Panc1 (cell line): ENCODE data around the gene PSMG1. TPM values are rescaled to one million over a fixed set of nuclear protein-coding genes. Genes with fewer than 3 reads are reported as not detected.
"Not testable (repeated sequence)": the region's sequence is repeated elsewhere in the genome, so short reads cannot be mapped to it uniquely, and the experiment has no call there.

Source experiments
- ATAC-seq: fragments of 200-7000 bp; cut with Tn5 transposase; 2 replicates; pipeline ENCODE4 v1.9.1; 2020; ENCODE audit warnings: mild to moderate bottlenecking, moderate library complexity
- BruUV-seq: library from RNA; stranded (reverse); fragments of 400-500 nt; replicated peaks from 2 replicates; lab custom pipeline; 2021; lab: Mats Ljungman, UMichigan
- CTCF ChIA-PET: fragments of 300-600 bp; sonication (Branson Sonifier 250); formaldehyde crosslinking; loops from one replicate; lab custom pipeline; 2022; ENCODE audit warnings: antibody characterized with exemption; lab: Charles Lee
- POLR2A ChIA-PET: fragments of 300-600 bp; sonication (Branson Sonifier 250); formaldehyde crosslinking; loops from one replicate; lab custom pipeline; 2022; ENCODE audit warnings: antibody characterized with exemption; lab: Charles Lee
- DNase-seq: peaks from one replicate; pipeline ENCODE4 v3.0.0-alpha.2; 2010; ENCODE audit warnings: low read depth, low spot score
- H3K27ac ChIP-seq: 2 replicates; pipeline ENCODE4 v1.5.1; 2011; ENCODE audit warnings: mild to moderate bottlenecking, low read length, inconsistent platforms
- H3K27me3 ChIP-seq: fragments of 200-500 bp; sonication (Bioruptor generic); 2 replicates; pipeline ENCODE4 v1.6.0; 2014; ENCODE audit warnings: low read length, inconsistent platforms; ENCODE audit not compliant: control insufficient read depth, insufficient read depth
- H3K36me3 ChIP-seq: fragments of 200-500 bp; sonication (Bioruptor generic); 2 replicates; pipeline ENCODE4 v1.5.1; 2014; ENCODE audit warnings: inconsistent platforms, mild to moderate bottlenecking, low read length, moderate library complexity; ENCODE audit not compliant: control insufficient read depth, insufficient read depth
- H3K4me1 ChIP-seq: 2 replicates; pipeline ENCODE4 v1.5.1; 2011; ENCODE audit warnings: inconsistent platforms, mild to moderate bottlenecking, low read length, moderate library complexity; ENCODE audit not compliant: control insufficient read depth, insufficient read depth
- H3K4me3 ChIP-seq, 2 experiments: 2 replicates each; pipeline ENCODE4 v1.5.1; 2011 to 2012; ENCODE audit warnings: low read depth in 2 of 2, low read length in 2 of 2, mild to moderate bottlenecking in 2 of 2, inconsistent platforms in 1 of 2, moderate library complexity in 1 of 2
- H3K9me3 ChIP-seq: fragments of 200-500 bp; sonication (Bioruptor generic); 2 replicates; pipeline ENCODE4 v1.5.1; 2014; ENCODE audit warnings: low read depth, mild to moderate bottlenecking, inconsistent platforms, low read length, moderate library complexity; ENCODE audit not compliant: control insufficient read depth, insufficient read depth
- CTCF ChIP-seq: fragments of 450-650 bp; IDR thresholded peaks from 2 replicates; pipeline ENCODE4 v1.5.1; 2017; ENCODE audit warnings: mild to moderate bottlenecking
- POLR2AphosphoS5 ChIP-seq: IDR thresholded peaks from 2 replicates; pipeline ENCODE4 v1.6.1; 2012; ENCODE audit warnings: mild to moderate bottlenecking, low read depth, low read length, moderate library complexity
- SIN3A ChIP-seq: IDR thresholded peaks from 2 replicates; pipeline ENCODE4 v1.6.1; 2012; ENCODE audit warnings: low read depth, mild to moderate bottlenecking, low read length, moderate library complexity, borderline replicate concordance; ENCODE audit not compliant: insufficient read depth
- TCF7L2 ChIP-seq: IDR thresholded peaks from 2 replicates; pipeline ENCODE4 v1.6.1; 2011; ENCODE audit warnings: mild to moderate bottlenecking, low read depth, low read length, inconsistent platforms
- in situ Hi-C: cut with HindIII; loops from 2 replicates; pipeline ENCODE4 v1.10.0; 2016; ENCODE audit warnings: low sequenced_read_pairs, low pct_unique_long_range_greater_than_20kb
- intact Hi-C: fragments of 100-400 bp; cut with micrococcal nuclease; formaldehyde crosslinking; loops from one replicate; pipeline ENCODE4 v1.10.0; 2022; ENCODE audit not compliant: unreplicated experiment
- total RNA-seq: library from RNA; stranded (reverse); gene quantifications from one replicate; pipeline ENCODE4 v1.2.1, GENCODE V29; 2021; ENCODE audit not compliant: unreplicated experiment
- TF ChIP-seq, protein P1 (sequence below), 2 experiments: IDR thresholded peaks; 2 replicates each; pipeline ENCODE4 v1.6.1; 2011 to 2012; ENCODE audit warnings: low read depth in 2 of 2, control low read depth in 1 of 2, low read length in 1 of 2, mild to moderate bottlenecking in 1 of 2, moderate library complexity in 1 of 2; ENCODE audit not compliant: insufficient read depth in 1 of 2

PSMG1 gene
- total RNA-seq, 1 experiment from 2014 or later: 70.0 TPM

- ChIA-PET POLR2A (no interaction called here), CTCF (no interaction called here)
- no peak overlapping the region for H3K27ac ChIP-seq
- H3K4me3 ChIP-seq: no peak overlapping the region
- no peak for DNase-seq
- intact Hi-C loops: no loop called here
- H3K36me3 ChIP-seq: peaks cover 13% of the 10 kb centered on the region; the same call in 1 of the 2 replicates
- in situ Hi-C loops: no loop called here
- ATAC-seq: no peak
- no TSS peak for BruUV-seq
- H3K27me3 ChIP-seq: no peaks in the 10 kb centered on the region
- H3K4me1 ChIP-seq: no peaks in the 10 kb centered on the region
- H3K9me3 ChIP-seq: no peaks in the 10 kb centered on the region
- no peak for TF ChIP-seq CTCF
- no peak for TF ChIP-seq TCF7L2
- TF ChIP-seq SIN3A: no peak
- no peak for TF ChIP-seq POLR2AphosphoS5
- TF ChIP-seq, protein P1, sequence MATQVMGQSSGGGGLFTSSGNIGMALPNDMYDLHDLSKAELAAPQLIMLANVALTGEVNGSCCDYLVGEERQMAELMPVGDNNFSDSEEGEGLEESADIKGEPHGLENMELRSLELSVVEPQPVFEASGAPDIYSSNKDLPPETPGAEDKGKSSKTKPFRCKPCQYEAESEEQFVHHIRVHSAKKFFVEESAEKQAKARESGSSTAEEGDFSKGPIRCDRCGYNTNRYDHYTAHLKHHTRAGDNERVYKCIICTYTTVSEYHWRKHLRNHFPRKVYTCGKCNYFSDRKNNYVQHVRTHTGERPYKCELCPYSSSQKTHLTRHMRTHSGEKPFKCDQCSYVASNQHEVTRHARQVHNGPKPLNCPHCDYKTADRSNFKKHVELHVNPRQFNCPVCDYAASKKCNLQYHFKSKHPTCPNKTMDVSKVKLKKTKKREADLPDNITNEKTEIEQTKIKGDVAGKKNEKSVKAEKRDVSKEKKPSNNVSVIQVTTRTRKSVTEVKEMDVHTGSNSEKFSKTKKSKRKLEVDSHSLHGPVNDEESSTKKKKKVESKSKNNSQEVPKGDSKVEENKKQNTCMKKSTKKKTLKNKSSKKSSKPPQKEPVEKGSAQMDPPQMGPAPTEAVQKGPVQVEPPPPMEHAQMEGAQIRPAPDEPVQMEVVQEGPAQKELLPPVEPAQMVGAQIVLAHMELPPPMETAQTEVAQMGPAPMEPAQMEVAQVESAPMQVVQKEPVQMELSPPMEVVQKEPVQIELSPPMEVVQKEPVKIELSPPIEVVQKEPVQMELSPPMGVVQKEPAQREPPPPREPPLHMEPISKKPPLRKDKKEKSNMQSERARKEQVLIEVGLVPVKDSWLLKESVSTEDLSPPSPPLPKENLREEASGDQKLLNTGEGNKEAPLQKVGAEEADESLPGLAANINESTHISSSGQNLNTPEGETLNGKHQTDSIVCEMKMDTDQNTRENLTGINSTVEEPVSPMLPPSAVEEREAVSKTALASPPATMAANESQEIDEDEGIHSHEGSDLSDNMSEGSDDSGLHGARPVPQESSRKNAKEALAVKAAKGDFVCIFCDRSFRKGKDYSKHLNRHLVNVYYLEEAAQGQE (IDR thresholded peaks at IDR 0.05; ENCODE audit: insufficient read depth in 1 of 2, low read depth in 2 of 2, low read length in 1 of 2): no peak
These were observed 38.2 kb upstream of the PSMG1 start for GRCh38 chr21:39221282-39221996.

- H3K4me1 ChIP-seq, H3K27me3 ChIP-seq, BruUV-seq, DNase-seq, intact Hi-C loops, CTCF ChIA-PET, H3K9me3 ChIP-seq, in situ Hi-C loops, POLR2A ChIA-PET, H3K4me3 ChIP-seq, H3K27ac ChIP-seq, ATAC-seq: not testable (repeated sequence)
- peaks cover 13% of the 10 kb centered on the region; the same call in 1 of the 2 replicates for H3K36me3 ChIP-seq
These were observed 37.6 kb upstream of the PSMG1 start for GRCh38 chr21:39220875-39221274.

DNA sequence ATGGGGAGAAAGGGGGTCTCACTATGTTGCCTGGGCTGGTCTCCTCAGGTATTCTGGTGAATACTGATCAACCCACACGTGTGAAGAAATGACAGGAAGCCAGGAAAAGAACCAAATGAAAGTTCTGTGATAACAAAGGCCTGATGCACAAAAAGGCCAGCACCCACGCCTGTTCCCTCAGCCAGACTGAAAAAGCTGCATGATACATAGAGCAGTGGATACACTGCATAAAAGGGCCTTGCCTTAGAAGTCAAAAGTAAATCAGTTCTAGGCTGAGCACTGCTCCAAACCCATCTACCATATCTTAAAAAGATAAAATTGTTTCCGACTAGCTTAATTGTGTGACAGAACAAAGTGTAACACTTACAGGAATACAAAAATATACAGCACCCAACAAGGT lies 36.9 kb upstream of the PSMG1 start:
- Histone ChIP-seq H3K27me3 (no peaks in the 10 kb centered on the region), H3K36me3 (peaks cover 13% of the 10 kb centered on the region; the same call in 1 of the 2 replicates), H3K4me3 (no peak overlapping the region), H3K4me1 (no peaks in the 10 kb centered on the region), H3K9me3 (no peaks in the 10 kb centered on the region), H3K27ac (no peak overlapping the region)
- intact Hi-C loops (no loop called here), in situ Hi-C loops (no loop called here)
- DNase-seq: no peak
- BruUV-seq: no TSS peak
- ChIA-PET POLR2A (no interaction called here), CTCF (no interaction called here)
- TF ChIP-seq, protein P1 (IDR thresholded peaks at IDR 0.05; ENCODE audit: insufficient read depth in 1 of 2, low read depth in 2 of 2, low read length in 1 of 2): no peak
- TF ChIP-seq CTCF (no peak), TCF7L2 (no peak), POLR2AphosphoS5 (no peak), SIN3A (no peak)
- no peak for ATAC-seq
